VCaP (cell line): ENCODE results near the gene UMAD1.
"Not testable (repeated sequence)": the region's sequence is repeated elsewhere in the genome, so short reads cannot be mapped to it uniquely, and the experiment has no call there.

Experiments
- H3K27ac ChIP-seq: fragments of 450-650 bp; 2 replicates; pipeline ENCODE4 v1.5.1; 2017
- TF ChIP-seq, protein P1 (sequence below): fragments of 450-650 bp; conservative IDR thresholded peaks from 2 replicates; pipeline ENCODE4 v1.5.1; 2017; ENCODE audit warnings: mild to moderate bottlenecking, moderate library complexity

UMAD1 gene

DNA sequence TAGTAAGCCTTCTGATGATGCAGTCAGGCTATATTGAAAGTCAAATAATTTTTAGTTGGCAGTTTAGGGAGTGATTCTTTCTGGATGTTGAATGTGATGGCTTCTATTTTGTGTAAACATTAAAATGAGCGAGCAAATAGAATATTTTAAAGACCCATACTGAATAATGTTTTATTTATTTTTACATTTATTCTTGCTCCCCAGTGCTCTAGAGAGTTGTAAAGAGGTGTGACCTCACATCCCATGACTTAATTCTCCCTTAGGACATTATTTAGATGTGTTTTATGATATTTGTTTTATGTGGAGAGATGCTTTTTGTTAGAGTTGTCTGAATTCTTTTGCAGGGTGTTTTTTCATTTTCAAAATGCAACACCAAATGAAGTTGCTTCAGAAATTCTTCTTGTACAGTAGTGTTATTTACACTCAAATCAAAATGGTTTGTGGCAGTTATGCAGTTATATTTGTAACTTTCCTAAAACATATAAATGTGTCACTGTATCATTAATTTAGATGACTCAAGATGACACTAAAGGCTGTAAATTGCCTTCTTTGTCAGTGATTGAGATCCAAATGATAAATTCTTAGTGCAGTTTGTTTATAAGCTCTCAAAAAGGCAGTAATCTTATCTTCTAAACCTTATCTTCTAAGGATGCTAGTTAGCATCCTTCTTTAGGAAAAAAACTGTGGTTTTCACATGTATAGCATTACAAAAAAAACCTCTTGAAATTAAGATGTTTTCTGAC is 12.4 kb downstream of the UMAD1 start:
- no peak overlapping the region for H3K27ac ChIP-seq
- TF ChIP-seq, protein P1, sequence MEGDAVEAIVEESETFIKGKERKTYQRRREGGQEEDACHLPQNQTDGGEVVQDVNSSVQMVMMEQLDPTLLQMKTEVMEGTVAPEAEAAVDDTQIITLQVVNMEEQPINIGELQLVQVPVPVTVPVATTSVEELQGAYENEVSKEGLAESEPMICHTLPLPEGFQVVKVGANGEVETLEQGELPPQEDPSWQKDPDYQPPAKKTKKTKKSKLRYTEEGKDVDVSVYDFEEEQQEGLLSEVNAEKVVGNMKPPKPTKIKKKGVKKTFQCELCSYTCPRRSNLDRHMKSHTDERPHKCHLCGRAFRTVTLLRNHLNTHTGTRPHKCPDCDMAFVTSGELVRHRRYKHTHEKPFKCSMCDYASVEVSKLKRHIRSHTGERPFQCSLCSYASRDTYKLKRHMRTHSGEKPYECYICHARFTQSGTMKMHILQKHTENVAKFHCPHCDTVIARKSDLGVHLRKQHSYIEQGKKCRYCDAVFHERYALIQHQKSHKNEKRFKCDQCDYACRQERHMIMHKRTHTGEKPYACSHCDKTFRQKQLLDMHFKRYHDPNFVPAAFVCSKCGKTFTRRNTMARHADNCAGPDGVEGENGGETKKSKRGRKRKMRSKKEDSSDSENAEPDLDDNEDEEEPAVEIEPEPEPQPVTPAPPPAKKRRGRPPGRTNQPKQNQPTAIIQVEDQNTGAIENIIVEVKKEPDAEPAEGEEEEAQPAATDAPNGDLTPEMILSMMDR = no peak

- H3K27ac ChIP-seq = no peak overlapping the region
- TF ChIP-seq, protein P1 = peak; percentile 34
These were observed 13.1 kb downstream of the UMAD1 start for GRCh38 chr7:7653593-7654187.

- TF ChIP-seq, protein P1 = no peak
- no peak overlapping the region for H3K27ac ChIP-seq
These were observed 14.6 kb downstream of the UMAD1 start for GRCh38 chr7:7654964-7655715.

- not testable (repeated sequence) for H3K27ac ChIP-seq
These were observed 15.9 kb downstream of the UMAD1 start for GRCh38 chr7:7656459-7656858.

DNA sequence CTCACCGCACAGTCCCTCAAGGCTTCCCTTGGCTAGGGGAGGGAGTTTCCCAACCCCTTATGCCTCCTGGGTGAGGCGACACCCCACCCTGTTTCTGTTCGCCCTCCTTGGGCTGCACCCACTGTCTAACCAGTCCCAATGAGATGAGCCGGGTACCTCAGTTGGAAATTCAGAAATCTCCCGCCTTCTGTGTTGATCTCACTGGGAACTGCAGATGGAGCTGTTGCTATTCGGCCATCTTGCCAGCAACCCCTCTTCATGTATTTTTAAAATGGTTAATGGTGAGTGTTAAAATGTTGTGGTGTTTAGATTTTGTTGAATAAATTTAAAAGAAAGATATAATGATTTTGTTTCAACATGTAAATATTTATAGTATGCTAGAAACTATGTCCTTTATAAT is 22.0 kb downstream of the UMAD1 start:
- H3K27ac ChIP-seq = no peak overlapping the region
- TF ChIP-seq, protein P1 = peak; percentile 70

GRCh38 chr7:7664291-7664690 is 23.7 kb downstream of the UMAD1 start:
- no peak overlapping the region for H3K27ac ChIP-seq
- TF ChIP-seq, protein P1 = no peak

- TF ChIP-seq, protein P1 = no peak
- no peak overlapping the region for H3K27ac ChIP-seq
These were observed 24.5 kb downstream of the UMAD1 start for GRCh38 chr7:7665031-7665430.

GRCh38 chr7:7667187-7667586 is 26.6 kb downstream of the UMAD1 start:
- TF ChIP-seq, protein P1 = no peak
- H3K27ac ChIP-seq = no peak overlapping the region
